GM18868 (cell line): ENCODE measurements around the gene ATP8A1.
A peak's percentile ranks its signal among the peaks of the same experiment; 100 is the strongest.

Experiments
- ATAC-seq: cut with Tn5 transposase; IDR thresholded peaks from one replicate; pipeline ENCODE4 v1.9.1; 2021; ENCODE audit warnings: mild to moderate bottlenecking, moderate library complexity; ENCODE audit not compliant: unreplicated experiment

ATP8A1 gene

DNA sequence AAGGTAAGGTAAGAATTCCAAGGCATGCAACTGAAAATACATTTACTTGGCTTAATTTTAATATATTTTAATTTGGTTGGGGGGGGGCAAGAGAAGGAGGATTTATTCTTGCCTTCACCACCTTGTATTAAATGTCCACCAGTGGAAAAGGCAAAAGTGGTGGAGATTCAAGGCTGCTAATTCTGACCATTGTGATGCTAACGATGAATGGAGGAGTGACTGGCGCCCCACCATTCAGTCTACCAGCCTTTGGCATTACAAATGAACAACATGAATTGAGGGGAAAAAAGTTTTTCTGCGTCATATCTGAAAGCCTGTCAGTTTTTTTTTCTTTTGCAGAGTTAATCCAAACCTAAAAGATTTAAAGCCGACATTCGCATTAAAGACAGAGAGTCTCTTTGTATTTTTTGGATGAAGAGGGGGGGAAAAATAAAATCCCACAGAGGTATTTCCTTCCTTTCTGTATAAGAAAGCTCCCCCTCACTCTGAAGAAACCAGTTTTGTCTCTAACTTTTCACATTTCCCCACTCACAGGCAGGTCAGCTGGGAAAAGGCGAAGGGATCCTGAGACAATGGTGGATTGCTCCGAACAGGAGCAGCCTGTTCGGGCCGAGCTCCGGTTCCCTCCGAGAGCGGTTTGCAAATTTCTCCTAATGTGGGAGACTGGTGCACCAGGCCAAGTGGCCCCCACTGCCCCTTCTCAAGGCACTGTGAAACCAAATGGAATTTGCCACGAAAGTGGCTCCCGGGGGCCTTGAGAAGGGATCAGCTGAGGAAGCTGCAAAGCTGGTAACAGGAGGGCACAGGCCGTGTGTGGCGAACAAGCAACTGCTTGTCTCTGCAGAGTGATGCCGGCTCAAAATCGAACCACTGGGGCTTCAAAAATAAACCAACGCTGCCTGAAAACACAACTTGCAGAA, 231.5 kb downstream of the ATP8A1 start:
- ATAC-seq: no peak

DNA sequence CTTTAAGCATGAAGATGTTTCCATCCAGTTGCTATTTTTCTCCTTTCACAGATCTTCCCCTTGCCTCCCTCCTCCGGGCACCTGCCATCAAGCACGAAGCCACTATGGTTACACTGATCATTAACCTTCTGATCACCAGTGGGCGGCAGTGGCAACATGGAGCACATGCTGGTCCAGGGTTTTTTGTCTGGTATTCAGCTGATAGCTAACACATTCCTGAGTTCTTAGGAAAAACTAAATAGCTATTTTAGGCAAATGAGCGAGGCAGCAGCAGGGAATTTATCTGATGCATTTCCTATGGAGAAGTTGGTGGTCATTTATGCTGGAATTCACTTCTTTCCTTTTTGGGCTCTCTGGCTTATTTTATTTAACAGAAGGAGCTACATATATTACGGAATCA, 236.8 kb downstream of the ATP8A1 start:
- no peak for ATAC-seq

DNA sequence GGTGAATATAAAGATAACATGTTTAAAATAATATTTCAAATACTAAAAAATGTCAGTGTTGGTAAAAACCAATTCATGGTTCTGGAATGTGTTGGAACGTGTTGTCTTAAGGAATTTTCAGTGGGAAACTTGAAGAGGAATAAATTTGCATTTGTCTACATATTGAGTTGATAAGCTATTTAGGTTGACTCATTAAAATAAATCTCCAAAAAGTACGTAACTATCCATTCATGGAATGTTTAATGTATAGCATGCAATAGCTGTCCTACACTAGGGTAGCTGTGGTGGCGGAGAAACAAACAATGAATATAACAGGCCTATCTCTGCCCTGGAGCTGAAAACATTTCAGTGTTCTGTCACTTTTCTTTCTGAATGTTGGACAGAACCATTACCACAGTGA, 239.4 kb downstream of the ATP8A1 start:
- no peak for ATAC-seq

DNA sequence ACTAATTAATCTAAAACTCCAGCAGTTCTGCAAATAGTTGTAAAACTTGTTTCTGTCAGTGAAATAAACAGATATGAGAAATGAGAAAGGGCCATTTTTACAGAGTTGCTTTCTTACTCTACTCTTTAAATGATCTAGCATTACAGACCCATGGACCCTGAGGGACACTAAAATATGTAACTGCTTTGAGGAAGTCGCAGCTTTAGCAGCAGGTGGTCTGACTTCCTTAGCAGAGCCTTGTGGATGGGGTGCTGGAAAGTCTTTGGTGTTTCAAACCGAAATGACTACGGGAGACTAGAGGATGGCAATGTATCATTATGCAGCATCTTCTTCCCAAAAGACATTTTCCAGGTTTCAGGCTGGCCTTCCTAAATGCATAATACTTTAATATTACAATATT, 240.9 kb downstream of the ATP8A1 start:
- no peak for ATAC-seq

DNA sequence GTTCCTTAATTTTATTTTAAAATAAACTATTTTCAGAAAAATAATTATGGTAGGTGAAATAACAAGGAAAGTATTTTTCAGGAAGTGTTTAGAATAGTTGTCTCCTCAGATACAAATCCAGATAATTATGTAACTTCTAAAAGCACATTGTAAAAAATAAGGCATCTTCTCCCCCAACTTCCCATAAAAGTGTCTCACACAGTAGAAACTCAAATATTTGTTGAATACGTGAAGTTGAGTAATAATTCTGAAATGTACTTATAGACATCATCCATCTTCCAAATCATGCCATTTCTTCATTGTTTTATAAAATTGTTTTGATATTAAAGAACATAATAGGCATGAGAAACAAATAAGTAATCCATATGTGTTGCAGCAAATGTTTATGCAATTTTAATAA, 241.6 kb downstream of the ATP8A1 start:
- ATAC-seq: no peak

DNA sequence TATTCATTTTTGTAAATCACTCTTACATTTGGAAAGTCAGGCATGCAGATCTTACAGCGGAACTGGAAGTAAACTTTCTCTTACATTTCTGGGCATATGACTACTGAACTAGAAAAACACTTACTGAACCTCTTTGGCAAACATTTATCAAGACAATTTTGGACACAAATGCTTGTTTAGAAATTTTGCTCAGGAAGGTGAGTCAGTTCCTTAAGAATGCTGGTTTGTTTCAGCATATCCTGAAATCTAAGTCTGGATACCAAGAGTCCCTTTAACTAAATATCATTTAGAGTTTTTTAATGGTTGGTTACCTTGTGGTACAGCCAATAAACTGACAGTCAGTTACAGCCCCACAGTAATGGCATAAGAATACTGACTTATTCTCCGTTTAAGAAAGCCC, 244.7 kb downstream of the ATP8A1 start:
- ATAC-seq: no peak

DNA sequence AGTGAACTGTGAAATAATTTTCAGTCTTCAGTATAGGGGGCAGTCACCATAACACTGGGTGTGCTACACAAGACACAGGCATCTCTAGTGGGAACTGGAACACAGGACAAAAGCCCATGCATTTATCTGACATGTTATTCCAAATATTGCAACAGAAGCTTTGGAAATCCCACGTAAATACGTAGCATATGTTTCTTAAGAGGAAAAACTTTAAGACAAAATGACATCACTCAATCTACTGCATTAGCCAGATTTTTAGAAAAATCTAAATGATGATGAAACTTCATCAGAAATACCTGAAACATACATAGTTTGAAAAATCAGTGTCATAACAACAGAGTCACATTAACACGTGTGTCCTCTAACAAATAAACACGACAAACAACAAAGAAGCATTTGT, 245.1 kb downstream of the ATP8A1 start:
- no peak for ATAC-seq

DNA sequence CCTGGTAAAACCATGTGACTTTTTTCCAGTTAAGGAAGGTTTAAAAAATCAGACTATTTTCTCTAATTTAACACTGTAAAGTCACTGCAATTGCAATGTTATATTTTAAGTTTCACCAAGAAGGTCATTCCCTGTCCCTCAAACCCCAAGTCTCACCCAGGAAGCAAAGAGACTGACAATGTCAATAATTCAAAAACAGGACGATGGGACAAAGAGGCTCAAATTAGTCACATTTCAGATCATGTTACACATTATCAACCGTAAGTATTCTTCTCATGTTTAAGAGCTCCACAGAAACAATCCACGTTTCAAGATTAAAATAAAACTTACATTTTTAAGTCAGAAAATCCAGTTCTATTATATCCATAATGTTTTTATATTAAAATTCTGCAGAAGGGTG, 246.5 kb downstream of the ATP8A1 start:
- ATAC-seq: no peak

DNA sequence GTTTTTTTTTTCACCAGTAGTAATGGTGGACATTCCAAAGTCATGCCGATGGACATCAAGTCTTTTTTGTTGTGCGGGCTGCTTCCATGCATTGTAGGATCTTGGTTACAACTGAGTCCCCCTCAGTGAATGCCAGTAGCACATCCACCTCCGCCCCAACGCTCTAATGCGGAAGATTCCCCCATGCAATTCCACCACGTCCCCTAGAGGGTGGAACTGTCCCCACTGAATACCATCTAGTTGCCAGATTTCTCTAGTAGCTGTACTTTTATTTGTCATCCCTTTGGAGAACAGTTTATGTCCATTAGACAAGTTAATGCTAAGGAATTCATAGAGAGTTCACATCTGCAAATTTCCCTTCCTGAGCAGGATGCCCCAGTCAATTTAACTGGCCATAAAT, 252.9 kb downstream of the ATP8A1 start:
- ATAC-seq: no peak

DNA sequence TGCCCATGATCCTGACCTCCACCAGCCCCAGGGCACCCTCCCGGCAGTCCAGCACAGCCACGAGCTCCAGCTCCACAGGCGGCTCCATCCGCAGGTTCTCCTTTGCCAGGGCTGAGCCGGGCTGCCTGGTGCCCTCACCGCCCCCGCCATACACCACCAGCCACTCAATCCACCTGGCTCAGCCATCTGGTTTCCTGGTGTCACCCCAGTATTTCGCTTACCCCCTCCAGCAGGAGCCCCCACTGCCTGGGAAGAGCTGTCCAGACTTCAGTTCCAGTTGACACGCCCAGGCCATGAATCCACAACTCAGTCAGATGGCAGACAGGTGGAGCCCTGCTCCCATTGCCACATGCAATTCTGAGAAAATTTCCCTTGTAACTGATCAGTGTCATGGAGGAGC, 255.7 kb downstream of the ATP8A1 start:
- ATAC-seq: no peak

DNA sequence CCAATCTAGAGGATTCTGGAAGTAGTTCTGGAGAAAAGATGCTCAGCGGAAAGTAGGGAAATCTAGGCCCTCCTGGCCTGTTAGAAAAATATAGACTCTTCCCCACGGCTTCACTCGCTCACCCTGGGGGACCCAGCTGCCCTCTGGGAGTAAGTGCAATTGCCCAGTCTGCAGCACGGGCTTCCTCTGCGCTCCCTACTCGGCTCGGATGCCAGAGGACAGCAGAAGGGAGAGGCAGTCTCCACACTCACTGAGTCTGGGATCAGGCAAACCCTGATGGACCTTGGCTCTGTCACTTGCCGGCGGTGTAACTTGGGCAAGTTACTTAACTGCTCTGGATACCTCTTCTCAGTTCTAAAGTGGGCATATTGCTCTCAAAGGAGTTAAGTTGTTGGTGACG, 257.5 kb downstream of the ATP8A1 start:
- no peak for ATAC-seq

DNA sequence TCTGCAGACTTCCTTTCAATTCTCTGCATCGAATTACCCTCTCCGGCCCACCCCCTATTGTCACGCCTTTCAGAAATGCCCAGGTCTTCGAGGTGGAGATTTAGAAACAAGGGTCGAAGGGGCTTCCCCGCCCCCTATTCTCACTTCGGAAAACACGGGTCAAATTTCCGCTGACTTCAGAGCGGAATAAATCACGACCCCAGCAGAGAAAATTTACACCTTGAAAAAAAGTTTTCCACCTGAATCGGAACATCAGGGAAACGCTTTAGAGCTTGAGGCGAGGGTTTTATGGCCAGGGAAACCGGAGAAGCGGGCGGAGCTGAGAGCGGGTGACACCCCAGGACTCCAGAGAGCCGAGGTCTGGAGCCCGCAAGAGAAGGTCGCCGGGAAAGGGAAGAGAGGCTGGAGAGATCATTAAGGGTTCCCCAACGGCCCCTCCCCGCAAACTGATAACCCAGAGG, 258.0 kb downstream of the ATP8A1 start:
- ATAC-seq: no peak

DNA sequence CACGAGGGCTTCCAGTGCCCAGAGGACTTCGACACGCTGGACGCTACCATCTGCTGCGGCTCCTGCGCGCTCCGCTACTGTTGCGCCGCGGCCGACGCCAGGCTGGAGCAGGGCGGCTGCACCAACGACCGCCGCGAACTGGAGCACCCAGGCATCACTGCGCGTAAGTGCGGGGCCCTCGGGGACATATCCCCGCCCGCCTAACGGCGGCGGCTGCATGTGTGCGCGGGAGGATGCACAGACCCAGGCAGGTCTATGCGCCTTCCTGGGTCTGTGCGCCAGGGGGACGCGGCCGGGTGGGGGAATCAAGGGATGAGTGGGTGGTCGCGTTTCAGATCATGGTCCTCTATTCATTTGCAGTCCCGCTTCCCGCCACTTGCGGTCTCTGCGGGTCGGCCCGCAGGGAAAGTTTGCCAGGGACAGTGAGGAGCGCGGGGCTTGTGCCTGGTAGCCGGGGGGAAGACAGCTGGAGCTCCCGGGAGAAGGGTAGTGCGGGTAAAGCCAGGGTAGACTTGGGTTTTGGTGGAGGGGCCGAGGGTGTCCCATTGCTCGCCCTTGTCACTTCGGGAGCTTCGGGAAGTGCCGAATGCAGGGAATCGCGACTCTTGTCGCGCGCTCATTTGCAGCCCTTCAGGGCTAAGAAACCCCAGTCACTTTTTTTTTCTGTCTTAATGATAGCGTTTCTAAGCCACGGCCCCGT, 258.6 kb downstream of the ATP8A1 start:
- ATAC-seq: peak; percentile 39

DNA sequence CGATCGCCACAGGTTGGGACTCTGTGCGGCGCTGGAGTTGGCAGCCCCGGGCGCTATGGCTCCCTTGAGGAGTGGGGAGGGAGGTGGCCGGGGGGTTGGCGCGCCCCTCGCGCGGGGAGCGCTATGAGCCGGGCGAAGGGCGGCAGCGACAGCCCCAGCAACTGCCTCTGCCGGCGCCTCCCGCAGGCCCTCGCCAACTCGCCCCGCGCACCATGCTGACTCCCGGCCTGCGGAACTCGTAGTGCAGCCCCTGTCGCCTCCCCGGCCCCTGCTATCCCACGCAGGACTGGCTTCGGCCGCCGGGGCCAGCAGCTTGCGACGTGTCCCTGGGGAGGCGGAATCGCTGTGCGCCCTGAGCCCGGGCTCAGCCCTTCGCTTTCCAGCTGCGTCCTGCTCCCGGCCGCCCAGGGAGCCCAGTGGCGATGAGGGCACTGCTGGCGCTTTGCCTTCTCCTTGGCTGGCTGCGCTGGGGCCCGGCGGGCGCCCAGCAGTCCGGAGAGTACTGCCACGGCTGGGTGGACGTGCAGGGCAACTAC, 259.2 kb downstream of the ATP8A1 start:
- peak; percentile 32 for ATAC-seq

DNA sequence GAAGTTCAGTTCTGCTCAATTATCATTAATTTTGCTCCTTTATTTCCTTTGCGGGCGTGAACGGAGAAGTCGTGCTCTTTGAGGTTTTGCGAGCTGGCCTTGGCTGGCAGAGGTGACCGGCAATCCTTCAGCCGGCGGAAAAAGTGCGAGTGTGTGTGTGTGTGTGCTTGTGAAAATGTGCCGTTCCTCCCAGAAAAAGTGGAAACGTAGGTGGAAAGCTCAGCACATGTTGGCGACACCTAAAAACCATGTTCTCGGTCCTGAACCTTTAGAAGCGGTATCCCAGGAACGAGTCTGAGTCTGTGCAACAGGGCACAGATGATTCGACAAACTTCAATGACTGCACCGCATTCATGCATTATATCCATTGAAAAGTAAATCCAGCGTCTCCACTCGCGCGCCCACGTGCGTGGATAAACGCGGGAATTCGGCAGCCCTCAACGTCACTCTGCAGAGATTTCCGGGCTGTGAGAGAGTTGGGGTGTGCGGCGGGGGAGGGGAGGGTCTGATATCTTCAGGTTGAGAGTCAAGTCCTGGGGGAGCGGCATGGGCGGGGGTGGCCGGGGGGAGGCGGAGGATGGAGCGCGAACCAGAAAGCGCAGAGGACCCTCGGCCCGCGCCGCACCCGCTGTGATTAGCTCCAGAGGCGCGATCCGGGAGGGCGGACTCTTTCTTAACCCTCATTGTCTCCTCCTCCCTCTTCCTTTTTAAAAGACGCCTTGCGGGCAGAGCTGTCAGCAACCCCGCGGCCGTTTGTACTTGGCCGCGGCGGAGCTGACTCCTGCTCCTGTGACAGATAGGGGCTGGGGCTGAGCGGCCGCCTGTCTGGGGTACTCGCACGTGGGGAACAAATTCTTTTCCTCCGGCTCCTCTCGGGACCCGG, 259.9 kb downstream of the ATP8A1 start, which contains the start of gene SHISA3:
SHISA3 (plus strand) TSS at position 737 of the 883 bp plus-strand sequence. CDS start 569 bp downstream, outside the sequence.
- ATAC-seq: peak; percentile 40

DNA sequence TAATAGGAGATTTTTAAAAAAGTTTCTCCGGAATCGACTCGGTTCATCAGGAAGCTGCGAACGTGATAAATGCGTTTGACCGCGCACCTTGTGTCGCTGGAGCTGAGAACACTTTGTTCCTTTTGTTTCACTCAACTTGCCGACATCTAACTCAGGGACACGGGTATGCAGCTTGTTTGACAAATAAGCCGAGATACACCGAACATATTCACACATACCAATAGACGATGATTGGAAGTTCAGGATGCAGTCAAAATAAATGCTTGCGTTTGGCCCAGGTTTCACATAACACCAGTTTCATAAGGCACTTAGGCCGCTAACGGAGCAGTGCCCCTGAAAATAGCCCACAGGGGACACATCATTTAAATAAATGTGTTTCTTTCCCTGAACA, 260.5 kb downstream of the ATP8A1 start:
- no peak for ATAC-seq

DNA sequence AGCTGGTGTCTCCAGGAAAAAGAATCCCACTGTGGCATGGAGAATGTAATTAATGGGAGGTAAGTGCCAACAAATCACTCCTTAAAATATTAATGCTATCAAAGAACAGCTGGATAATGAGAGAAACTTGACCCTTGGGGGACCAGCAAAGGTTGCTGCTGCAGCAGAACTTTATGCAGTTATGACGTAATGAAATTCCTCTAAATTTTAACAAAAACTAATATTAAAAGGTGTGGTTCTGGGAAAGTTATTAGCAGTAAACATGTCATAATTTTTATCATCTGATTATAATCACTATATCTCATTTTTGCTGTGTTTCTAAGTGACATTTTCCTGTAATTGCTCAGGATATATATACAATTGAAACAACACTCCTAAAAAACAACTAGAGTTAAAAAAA, 261.3 kb downstream of the ATP8A1 start:
- ATAC-seq: no peak

DNA sequence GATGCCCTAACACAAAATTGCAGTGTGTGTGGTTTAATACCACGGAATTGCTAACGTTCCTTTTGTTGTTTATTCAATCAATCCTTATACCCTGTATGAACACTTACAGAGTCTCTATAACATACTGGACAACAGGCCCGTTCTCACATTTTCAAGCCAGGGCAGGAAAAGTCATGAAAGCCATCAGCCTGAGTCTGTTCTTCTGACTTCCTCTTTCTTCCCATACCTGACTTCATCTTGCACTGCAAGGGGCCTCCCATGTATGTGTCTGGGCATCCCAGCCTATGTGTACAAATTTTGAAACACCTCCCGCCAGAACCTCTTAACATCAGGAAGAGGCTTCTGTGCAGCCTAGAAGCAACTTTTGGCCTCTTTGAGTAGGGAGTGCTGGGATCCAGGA, 264.5 kb downstream of the ATP8A1 start:
- ATAC-seq: no peak

DNA sequence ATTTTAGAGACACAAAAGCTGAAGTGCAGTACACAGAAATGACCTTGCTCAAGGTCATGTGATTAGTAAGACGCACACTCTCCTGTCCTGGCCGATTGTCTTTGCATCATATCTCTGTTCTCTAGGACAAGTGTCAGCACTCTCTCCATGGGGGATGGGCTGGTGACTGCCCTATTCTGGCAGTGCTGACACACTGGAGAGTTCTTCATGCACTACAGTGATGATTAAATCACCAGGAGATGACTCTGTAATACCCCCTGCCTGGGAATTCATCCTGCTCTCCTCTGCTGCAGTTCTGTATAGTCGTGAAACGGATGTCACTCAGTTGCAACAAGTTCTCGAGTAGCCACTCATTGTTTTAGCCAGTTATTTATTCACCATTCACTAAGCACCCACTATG, 264.9 kb downstream of the ATP8A1 start:
- ATAC-seq: no peak

DNA sequence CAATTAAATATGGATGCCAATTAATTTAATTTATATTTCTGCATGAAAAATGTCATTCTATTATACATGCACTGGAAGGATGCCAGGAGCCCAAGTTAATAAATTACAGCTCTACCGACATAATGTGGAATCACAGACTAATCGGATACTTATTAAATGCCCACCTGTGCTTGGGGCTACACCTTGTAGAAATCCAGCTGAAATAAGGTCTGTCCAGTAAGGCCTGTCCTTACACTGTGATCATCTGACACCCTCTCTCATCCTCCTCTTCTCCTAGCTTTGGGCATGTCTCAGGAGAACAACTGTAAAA, 265.6 kb downstream of the ATP8A1 start:
- no peak for ATAC-seq
